ENCODE results near the gene MACROD2.
"Not testable (repeated sequence)": the region's sequence is repeated elsewhere in the genome, so short reads cannot be mapped to it uniquely, and the experiment has no call there.

Gene MACROD2

GRCh38 chr20:15179381-15179780 is 1184.1 kb downstream of the MACROD2 start:
- no peak for DNase-seq (ENCODE audit: low spot score)

- DNase-seq (ENCODE audit: low spot score): no peak
Measured at GRCh38 chr20:15179781-15180180, 1184.5 kb downstream of the MACROD2 start.

GRCh38 chr20:15185322-15185721 is 1190.0 kb downstream of the MACROD2 start:
- DNase-seq (ENCODE audit: low spot score): no peak

GRCh38 chr20:15185913-15186312 is 1190.6 kb downstream of the MACROD2 start:
- no peak for DNase-seq (ENCODE audit: low spot score)

GRCh38 chr20:15187612-15188011 is 1192.3 kb downstream of the MACROD2 start:
- no peak for DNase-seq (ENCODE audit: low spot score)

GRCh38 chr20:15188415-15188814 is 1193.1 kb downstream of the MACROD2 start:
- DNase-seq (ENCODE audit: low spot score): no peak

- DNase-seq (ENCODE audit: low spot score): no peak
Measured at GRCh38 chr20:15191082-15191723, 1195.9 kb downstream of the MACROD2 start.

- DNase-seq (ENCODE audit: low spot score): no peak
Measured at GRCh38 chr20:15195378-15195777, 1200.1 kb downstream of the MACROD2 start.

- DNase-seq (ENCODE audit: low spot score): no peak
Measured at GRCh38 chr20:15196547-15197255, 1201.4 kb downstream of the MACROD2 start.

- not testable (repeated sequence) for DNase-seq (ENCODE audit: low spot score)
Measured at GRCh38 chr20:15198017-15198416, 1202.7 kb downstream of the MACROD2 start.

GRCh38 chr20:15199698-15200097 is 1204.4 kb downstream of the MACROD2 start:
- no peak for DNase-seq (ENCODE audit: low spot score)

- DNase-seq (ENCODE audit: low spot score): no peak
Measured at GRCh38 chr20:15200147-15200565, 1204.8 kb downstream of the MACROD2 start.

GRCh38 chr20:15201602-15202001 is 1206.3 kb downstream of the MACROD2 start:
- DNase-seq (ENCODE audit: low spot score): no peak

GRCh38 chr20:15204234-15204633 is 1208.9 kb downstream of the MACROD2 start:
- no peak for DNase-seq (ENCODE audit: low spot score)

GRCh38 chr20:15205028-15205427 is 1209.7 kb downstream of the MACROD2 start:
- no peak for DNase-seq (ENCODE audit: low spot score)

GRCh38 chr20:15205719-15206118 is 1210.4 kb downstream of the MACROD2 start:
- no peak for DNase-seq (ENCODE audit: low spot score)

- no peak for DNase-seq (ENCODE audit: low spot score)
Measured at GRCh38 chr20:15209537-15209936, 1214.2 kb downstream of the MACROD2 start.

- DNase-seq (ENCODE audit: low spot score): no peak
Measured at GRCh38 chr20:15214051-15214450, 1218.7 kb downstream of the MACROD2 start.

- no peak for DNase-seq (ENCODE audit: low spot score)
Measured at GRCh38 chr20:15220009-15220656, 1224.8 kb downstream of the MACROD2 start.

GRCh38 chr20:15220778-15221565 is 1225.7 kb downstream of the MACROD2 start:
- no peak for DNase-seq (ENCODE audit: low spot score)

GRCh38 chr20:15222502-15223330 is 1227.4 kb downstream of the MACROD2 start:
- no peak for DNase-seq (ENCODE audit: low spot score)
